Ovary (tissue), 9 donors: ENCODE results near the gene CCDC149. TPM values are rescaled to one million over a fixed set of nuclear protein-coding genes. Genes with fewer than 3 reads are reported as not detected.
A peak's percentile ranks its signal among the peaks of the same experiment; 100 is the strongest.

Experiments
- DNase-seq, 5 donors: peaks; one replicate each; pipeline ENCODE4 v3.0.0-alpha.2; 2019 to 2020
- H3K27ac ChIP-seq, 2 donors: fragments of 200-600 bp; one replicate each; pipeline versions ENCODE4 v1.5.1 to v1.8.0; 2019 to 2022
- H3K27me3 ChIP-seq: fragments of 200-600 bp; one replicate; pipeline ENCODE4 v1.8.0; 2022
- H3K36me3 ChIP-seq: fragments of 200-600 bp; sonication (generic); one replicate; pipeline ENCODE4 v1.5.1; 2019
- H3K4me1 ChIP-seq: one replicate; pipeline ENCODE4 v1.8.1; 2013; ENCODE audit warnings: mild to moderate bottlenecking, moderate library complexity; ENCODE audit not compliant: insufficient read depth
- H3K4me3 ChIP-seq: fragments of 200-600 bp; sonication (generic); one replicate; pipeline ENCODE4 v1.5.1; 2017
- H3K9me3 ChIP-seq, 2 donors: fragments of 200-600 bp in 1 of 2; sonication (generic) in 1 of 2; one replicate each; pipeline versions ENCODE4 v1.5.1 to v1.8.1; 2013 to 2019; ENCODE audit warnings: mild to moderate bottlenecking in 1 of 2, moderate library complexity in 1 of 2
- EP300 ChIP-seq: sonication (generic); formaldehyde crosslinking; IDR thresholded peaks from one replicate; pipeline ENCODE4 v1.6.1; 2017; ENCODE audit warnings: antibody characterized with exemption
- POLR2A ChIP-seq: fragments of 450-650 bp; IDR thresholded peaks from one replicate; pipeline ENCODE4 v1.6.1; 2017; ENCODE audit warnings: antibody characterized with exemption, mild to moderate bottlenecking, moderate library complexity
- WGBS, 3 donors: extraction: QIAGEN DNeasy Blood & Tissue Kit in 1 of 3; methylation state at CpG; one replicate each; pipeline versions ENCODE4 v1.1.5 to v1.1.7; 2013 to 2017; 5-methylcytosine and 5-hydroxymethylcytosine counted together
- intact Hi-C, 4 donors: fragments of 100-400 bp; cut with DNase I; formaldehyde crosslinking; loops; one replicate each; pipeline versions ENCODE4 v1.11.0 to v1.15.1; 2022 to 2023
- polyA plus RNA-seq, 2 donors: library from polyadenylated mRNA; stranded (reverse); fragments of 200-250 nt in 1 of 2; fragments of 350-450 nt in 1 of 2; fragmentation: Illumina TruSeq in 1 of 2; extraction: RNeasy Lipid Tissue Mini Kit (QIAGEN cat#74804) in 1 of 2; gene quantifications; one replicate each; pipeline ENCODE4 v1.2.3, GENCODE V29; 2013 to 2014
- total RNA-seq, 7 donors: library from RNA; depleted of rRNA in 2 of 7; stranded (reverse); fragments of >200 nt in 2 of 7; fragmentation: NEBNext Ultra II Directional in 3 of 7; extraction: Animal tissue kit (Norgen Biotek cat#: 25700) in 3 of 7; gene quantifications; one replicate each; pipeline versions ENCODE4 v1.1.0 to v1.2.4, GENCODE V29; 2016 to 2023
- TF ChIP-seq, protein P1 (sequence below), 3 donors: fragments of 450-650 bp in 2 of 3; fragments of 200-600 bp in 1 of 3; IDR thresholded peaks; one replicate each; pipeline versions ENCODE4 v1.5.1 to v1.8.0; 2016 to 2022; ENCODE audit warnings: antibody characterized with exemption in 3 of 3, mild to moderate bottlenecking in 1 of 3
- donor health status: DM: no; HTN: no; CAD: no; lungs with moderate emphysema.
- donor health status: DM: no; HTN: no; CAD: no.
- donor health status: Bipolar disorder and iron deficiency.
- donor health status: DM: yes; HTN: yes; CAD: no.
- donor health status: DM: no; HTN: no; CAD: no.
- donor health status: DM: yes; HTN: yes; CAD: no.

CCDC149 gene
- total and polyA plus RNA-seq, 9 donors, result 6.2 to 21.7 (median 17.5) TPM

DNA sequence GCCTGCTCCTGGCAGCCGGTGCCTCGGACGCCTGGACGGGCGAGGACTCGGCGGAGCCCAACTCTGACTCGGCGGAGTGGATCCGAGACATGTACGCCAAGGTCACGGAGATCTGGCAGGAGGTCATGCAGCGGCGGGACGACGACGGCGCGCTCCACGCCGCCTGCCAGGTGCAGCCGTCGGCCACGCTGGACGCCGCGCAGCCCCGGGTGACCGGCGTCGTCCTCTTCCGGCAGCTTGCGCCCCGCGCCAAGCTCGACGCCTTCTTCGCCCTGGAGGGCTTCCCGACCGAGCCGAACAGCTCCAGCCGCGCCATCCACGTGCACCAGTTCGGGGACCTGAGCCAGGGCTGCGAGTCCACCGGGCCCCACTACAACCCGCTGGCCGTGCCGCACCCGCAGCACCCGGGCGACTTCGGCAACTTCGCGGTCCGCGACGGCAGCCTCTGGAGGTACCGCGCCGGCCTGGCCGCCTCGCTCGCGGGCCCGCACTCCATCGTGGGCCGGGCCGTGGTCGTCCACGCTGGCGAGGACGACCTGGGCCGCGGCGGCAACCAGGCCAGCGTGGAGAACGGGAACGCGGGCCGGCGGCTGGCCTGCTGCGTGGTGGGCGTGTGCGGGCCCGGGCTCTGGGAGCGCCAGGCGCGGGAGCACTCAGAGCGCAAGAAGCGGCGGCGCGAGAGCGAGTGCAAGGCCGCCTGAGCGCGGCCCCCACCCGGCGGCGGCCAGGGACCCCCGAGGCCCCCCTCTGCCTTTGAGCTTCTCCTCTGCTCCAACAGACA is 113.1 kb downstream of the CCDC149 start:
- TF ChIP-seq POLR2A (no peak), EP300 (no peak)
- TF ChIP-seq, protein P1, sequence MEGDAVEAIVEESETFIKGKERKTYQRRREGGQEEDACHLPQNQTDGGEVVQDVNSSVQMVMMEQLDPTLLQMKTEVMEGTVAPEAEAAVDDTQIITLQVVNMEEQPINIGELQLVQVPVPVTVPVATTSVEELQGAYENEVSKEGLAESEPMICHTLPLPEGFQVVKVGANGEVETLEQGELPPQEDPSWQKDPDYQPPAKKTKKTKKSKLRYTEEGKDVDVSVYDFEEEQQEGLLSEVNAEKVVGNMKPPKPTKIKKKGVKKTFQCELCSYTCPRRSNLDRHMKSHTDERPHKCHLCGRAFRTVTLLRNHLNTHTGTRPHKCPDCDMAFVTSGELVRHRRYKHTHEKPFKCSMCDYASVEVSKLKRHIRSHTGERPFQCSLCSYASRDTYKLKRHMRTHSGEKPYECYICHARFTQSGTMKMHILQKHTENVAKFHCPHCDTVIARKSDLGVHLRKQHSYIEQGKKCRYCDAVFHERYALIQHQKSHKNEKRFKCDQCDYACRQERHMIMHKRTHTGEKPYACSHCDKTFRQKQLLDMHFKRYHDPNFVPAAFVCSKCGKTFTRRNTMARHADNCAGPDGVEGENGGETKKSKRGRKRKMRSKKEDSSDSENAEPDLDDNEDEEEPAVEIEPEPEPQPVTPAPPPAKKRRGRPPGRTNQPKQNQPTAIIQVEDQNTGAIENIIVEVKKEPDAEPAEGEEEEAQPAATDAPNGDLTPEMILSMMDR (IDR thresholded peaks at IDR 0.05), result no peak
- H3K9me3 ChIP-seq, result no peaks in the 10 kb centered on the region
- DNase-seq, result peak in 4 of 5 donors; percentile 21 to 57 (median 32)
- H3K36me3 ChIP-seq, result no peaks in the 10 kb centered on the region
- H3K27ac ChIP-seq, result no peak overlapping the region
- 21 to 40% (median 27%) methylated on average over 64 to 103 of the region's 103 CpGs for WGBS, 3 donors
- intact Hi-C loops, result loop anchor here in 2 of 4 donors (10.0 kb wide), 1 partner anchor 215 kb away; the partner anchor contains the start of gene DHX15 (in 2 of the 2)
- H3K4me3 ChIP-seq, result peak overlapping the region; percentile 28
- no peaks in the 10 kb centered on the region for H3K27me3 ChIP-seq
- peaks cover 12% of the 10 kb centered on the region for H3K4me1 ChIP-seq

DNA sequence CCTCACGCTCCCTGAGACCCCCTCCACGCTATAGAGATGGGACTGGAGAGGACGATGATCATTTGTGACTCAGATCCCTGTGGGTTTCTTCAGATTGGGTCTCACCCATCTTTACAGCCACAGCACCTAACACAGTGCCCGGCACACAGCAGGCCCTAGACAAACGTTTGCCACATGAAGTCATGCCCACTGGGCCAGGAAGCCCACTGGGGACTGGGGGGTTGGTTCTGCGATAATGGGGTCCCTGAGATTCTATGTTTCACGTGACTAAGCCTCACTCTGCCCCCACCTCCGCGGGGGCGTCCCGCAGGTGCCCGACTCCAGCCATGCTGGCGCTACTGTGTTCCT is 113.7 kb downstream of the CCDC149 start:
- 85 to 93% (median 89%) methylated on average over 10 to 13 of the region's 13 CpGs for WGBS, 3 donors
- intact Hi-C loops, result loop anchor here in 2 of 4 donors (10.0 kb wide), 1 partner anchor 214 kb away; the partner anchor contains the start of gene DHX15 (in 2 of the 2)
- no peak for DNase-seq
- H3K27ac ChIP-seq, result no peak overlapping the region
- peaks cover 15% of the 10 kb centered on the region for H3K4me1 ChIP-seq
- no peaks in the 10 kb centered on the region for H3K9me3 ChIP-seq
- TF ChIP-seq POLR2A (no peak), EP300 (no peak)
- TF ChIP-seq, protein P1 (IDR thresholded peaks at IDR 0.05), result no peak
- H3K4me3 ChIP-seq, result no peak overlapping the region
- no peaks in the 10 kb centered on the region for H3K36me3 ChIP-seq
- H3K27me3 ChIP-seq, result no peaks in the 10 kb centered on the region

DNA sequence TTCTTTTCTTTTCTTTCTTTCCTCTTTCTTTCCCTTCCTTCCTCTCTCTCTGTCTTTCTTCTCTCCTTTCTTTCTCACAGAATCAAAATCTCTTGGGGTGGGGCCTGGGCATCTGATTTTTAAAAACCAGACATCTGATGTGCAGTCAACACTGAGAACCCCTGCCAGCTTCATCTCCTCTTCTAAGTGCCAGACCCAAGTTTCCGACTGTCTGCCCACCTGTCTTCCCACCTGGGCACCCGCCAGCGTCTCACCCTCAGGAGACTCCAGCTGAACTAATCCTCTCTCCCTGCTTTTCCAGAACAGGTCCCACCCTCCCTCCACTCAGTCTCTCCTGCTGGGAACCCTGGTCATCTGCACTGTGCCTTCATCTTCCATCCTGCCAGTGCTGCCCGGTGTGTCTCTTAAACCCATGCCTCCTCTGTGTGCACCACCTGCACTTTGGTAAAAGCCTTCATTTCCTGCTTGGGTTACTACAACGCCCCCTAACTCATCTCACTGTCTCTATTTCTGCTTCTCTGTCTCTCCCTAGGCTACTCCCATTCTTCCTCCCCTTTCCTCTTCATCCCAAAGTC is 114.7 kb downstream of the CCDC149 start:
- WGBS, 3 donors, result 73 to 75% (median 75%) methylated on average over 5 of the region's 5 CpGs
- no peak overlapping the region for H3K4me3 ChIP-seq
- H3K27me3 ChIP-seq, result no peaks in the 10 kb centered on the region
- no peak overlapping the region for H3K27ac ChIP-seq
- no peaks in the 10 kb centered on the region for H3K36me3 ChIP-seq
- intact Hi-C loops, result loop anchor here in 2 of 4 donors (10.0 kb wide), 1 partner anchor 213 kb away; the partner anchor contains the start of gene DHX15 (in 2 of the 2)
- H3K4me1 ChIP-seq, result peaks cover 18% of the 10 kb centered on the region
- no peak for DNase-seq
- H3K9me3 ChIP-seq, result no peaks in the 10 kb centered on the region
- no peak for TF ChIP-seq EP300
- TF ChIP-seq POLR2A, result no peak
- TF ChIP-seq, protein P1 (IDR thresholded peaks at IDR 0.05), result no peak

DNA sequence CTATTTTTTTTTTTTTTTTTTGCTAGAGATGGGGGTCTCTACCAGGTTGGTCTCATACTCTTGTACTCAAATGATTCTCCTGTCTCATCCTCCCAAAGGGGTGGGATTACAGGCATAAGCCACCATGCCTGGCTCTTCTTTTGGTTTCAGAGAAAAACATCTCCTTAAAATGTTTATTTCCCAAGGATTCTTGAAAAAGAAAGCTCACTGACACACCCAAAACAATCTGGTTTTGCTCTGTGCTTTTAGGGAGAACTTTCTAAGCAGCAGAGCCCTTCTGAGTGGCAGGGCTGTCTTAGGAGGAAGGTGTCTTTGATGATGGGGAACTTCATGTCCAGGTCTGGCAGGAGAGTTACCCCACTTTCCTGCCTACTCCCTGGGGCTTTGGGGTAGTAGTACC is 116.2 kb downstream of the CCDC149 start:
- Histone ChIP-seq H3K27ac (peak overlapping the region in 1 of 2 donors; percentile 70), H3K4me3 (no peak overlapping the region), H3K27me3 (no peaks in the 10 kb centered on the region), H3K4me1 (peaks cover 18% of the 10 kb centered on the region), H3K9me3 (no peaks in the 10 kb centered on the region), H3K36me3 (no peaks in the 10 kb centered on the region)
- TF ChIP-seq, protein P1 (IDR thresholded peaks at IDR 0.05), result no peak
- no peak for TF ChIP-seq EP300
- TF ChIP-seq POLR2A, result no peak
- intact Hi-C loops, result loop anchor here in 2 of 4 donors (10.0 kb wide), 1 partner anchor 212 kb away; the partner anchor contains the start of gene DHX15 (in 2 of the 2)
- no peak for DNase-seq
